Gastrocnemius medialis (tissue), 4 donors: ENCODE data around the gene GRIK4. TPM values are rescaled to one million over a fixed set of nuclear protein-coding genes. Genes with fewer than 3 reads are reported as not detected.

Source experiments
- ATAC-seq, 2 donors: fragments of 150-250 bp; one replicate each; pipeline ENCODE4 v1.9.1; 2016
- DNase-seq, 2 donors: peaks; one replicate each; pipeline ENCODE4 v3.0.0-alpha.2; 2019
- H3K27ac ChIP-seq, 4 donors: fragments of 200-600 bp; sonication (generic); 1 replicate in 1 of 4; 2 replicates in 3 of 4; pipeline ENCODE4 v1.5.1; 2016 to 2018; ENCODE audit warnings: mild to moderate bottlenecking in 2 of 4, moderate library complexity in 1 of 4
- H3K27me3 ChIP-seq, 3 donors: fragments of 200-600 bp; sonication (generic) in 2 of 3; 1 replicate in 1 of 3; 2 replicates in 2 of 3; pipeline versions ENCODE4 v1.5.1 to v1.6.0; 2016 to 2019; ENCODE audit warnings: mild to moderate bottlenecking in 1 of 3, moderate library complexity in 1 of 3
- H3K36me3 ChIP-seq, 2 donors: fragments of 200-600 bp; sonication (generic) in 1 of 2; one replicate each; pipeline ENCODE4 v1.5.1; 2017 to 2018
- H3K4me1 ChIP-seq, 2 donors: fragments of 200-600 bp; sonication (generic) in 1 of 2; one replicate each; pipeline ENCODE4 v1.5.1; 2016 to 2017; ENCODE audit warnings: mild to moderate bottlenecking in 2 of 2
- H3K4me3 ChIP-seq, 4 donors: fragments of 200-600 bp; sonication (generic) in 3 of 4; 1 replicate in 1 of 4; 2 replicates in 3 of 4; pipeline ENCODE4 v1.5.1; 2016 to 2019; ENCODE audit warnings: mild to moderate bottlenecking in 2 of 4
- H3K9me3 ChIP-seq, 3 donors: fragments of 200-600 bp; sonication (generic) in 2 of 3; 1 replicate in 1 of 3; 2 replicates in 2 of 3; pipeline ENCODE4 v1.5.1; 2016 to 2019
- CTCF ChIP-seq, 5 experiments: fragments of 450-650 bp in 3 of 5; fragments of 200-600 bp in 2 of 5; sonication (generic) in 2 of 5; IDR thresholded peaks in 4 of 5; conservative IDR thresholded peaks in 1 of 5; 1 replicate in 4 of 5; 2 replicates in 1 of 5; pipeline ENCODE4 v1.5.1; 2016 to 2019; ENCODE audit warnings: antibody characterized with exemption in 5 of 5, mild to moderate bottlenecking in 3 of 5, moderate library complexity in 3 of 5
- POLR2A ChIP-seq, 2 donors: fragments of 450-650 bp; IDR thresholded peaks; one replicate each; pipeline ENCODE4 v1.6.1; 2017; ENCODE audit warnings: antibody characterized with exemption in 2 of 2, mild to moderate bottlenecking in 2 of 2, moderate library complexity in 2 of 2
- in situ Hi-C, 4 donors: fragments of 200-750 bp; cut with MboI; loops; one replicate each; pipeline versions ENCODE4 v1.15.0 to v1.8.0; 2017; ENCODE audit warnings: low sequenced_read_pairs in 4 of 4
- intact Hi-C: fragments of 100-400 bp; cut with DNase I; formaldehyde crosslinking; loops from one replicate; pipeline ENCODE4 v1.15.1; 2023; ENCODE audit warnings: low total_unique reads
- total RNA-seq, 4 donors: library from RNA; depleted of rRNA; stranded (reverse); fragments of >200 nt; gene quantifications; one replicate each; pipeline versions ENCODE4 v1.1.0 to v1.2.3, GENCODE V29; 2016

Gene GRIK4
- total RNA-seq, 4 donors from 2014 or later: 0.42 TPM; not detected in 3

DNA sequence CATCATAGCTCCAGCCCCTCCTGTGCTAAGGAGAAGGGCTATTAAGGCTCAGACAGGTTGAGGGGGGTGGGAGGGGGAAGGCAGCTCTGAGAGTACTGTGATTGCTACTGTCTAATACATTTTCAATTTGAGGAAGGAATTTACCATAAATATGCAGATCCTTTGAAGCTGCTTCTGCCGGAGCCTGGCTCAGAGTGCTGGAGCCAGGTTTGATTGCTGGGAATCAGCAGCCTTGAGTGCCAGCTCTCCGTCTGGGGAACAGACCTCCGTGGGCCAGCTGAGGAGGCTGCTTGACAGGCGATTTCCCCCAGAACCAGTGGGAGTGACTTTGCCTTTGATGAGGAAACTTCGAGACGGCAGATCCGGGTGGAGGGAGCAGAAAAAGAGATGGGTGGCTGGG is 370.6 kb downstream of the GRIK4 start:
- H3K36me3 ChIP-seq: no peaks in the 10 kb centered on the region
- no peaks in the 10 kb centered on the region for H3K9me3 ChIP-seq
- intact Hi-C loops (no loop called here), in situ Hi-C loops (no loop called here)
- H3K4me3 ChIP-seq: no peak overlapping the region
- ATAC-seq (no peak), DNase-seq (no peak)
- peaks cover 0 to 5% (median 0%) of the 10 kb centered on the region in 3 donors for H3K27me3 ChIP-seq
- peaks cover 0 to 9% of the 10 kb centered on the region in 2 donors for H3K4me1 ChIP-seq
- H3K27ac ChIP-seq: no peak overlapping the region
- no peak for TF ChIP-seq POLR2A (IDR thresholded peaks at IDR 0.05)
- no peak for TF ChIP-seq CTCF (IDR thresholded peaks at IDR 0.05 in 4 of 5, conservative IDR thresholded peaks at IDR 0.05 in 1 of 5)

DNA sequence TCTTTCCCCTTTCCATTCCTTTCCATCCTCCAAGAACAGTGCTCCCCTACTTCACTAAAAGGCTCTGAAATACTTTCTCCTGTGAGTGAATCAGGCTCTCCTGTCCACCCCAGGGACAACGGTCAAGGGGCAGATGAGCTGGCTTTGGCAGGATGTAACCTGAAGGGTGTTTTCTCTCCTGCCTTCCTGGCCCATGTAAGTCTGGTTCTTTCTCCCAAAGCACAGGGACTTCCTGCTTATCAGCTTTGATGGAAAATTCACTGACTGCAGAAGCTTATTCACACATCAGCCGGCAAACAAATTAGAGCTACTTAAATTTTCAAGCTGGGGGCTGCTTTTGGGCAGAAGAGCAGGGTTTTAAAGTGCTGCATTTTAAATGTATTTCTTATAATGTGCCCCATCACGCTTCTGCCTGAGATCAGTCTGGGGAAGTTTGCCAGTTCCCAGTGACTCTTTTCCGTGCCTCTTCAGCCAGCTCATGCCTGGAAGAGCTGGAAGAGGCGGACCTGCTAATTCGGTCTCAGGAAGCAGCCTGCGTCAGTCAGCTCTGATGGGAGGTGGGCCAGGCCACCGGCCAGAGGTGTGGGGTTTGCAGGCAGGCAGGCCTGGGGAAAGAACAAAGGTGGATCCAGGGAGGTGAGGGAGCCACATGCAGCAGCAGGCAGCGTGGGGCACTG is 372.0 kb downstream of the GRIK4 start:
- H3K27me3 ChIP-seq: peaks cover 0 to 5% (median 0%) of the 10 kb centered on the region in 3 donors
- H3K27ac ChIP-seq: no peak overlapping the region
- TF ChIP-seq CTCF (IDR thresholded peaks at IDR 0.05 in 4 of 5, conservative IDR thresholded peaks at IDR 0.05 in 1 of 5): no peak
- TF ChIP-seq POLR2A (IDR thresholded peaks at IDR 0.05): no peak
- intact Hi-C loops (no loop called here), in situ Hi-C loops (no loop called here)
- DNase-seq: no peak
- H3K9me3 ChIP-seq: no peaks in the 10 kb centered on the region
- peaks cover 0 to 9% of the 10 kb centered on the region in 2 donors for H3K4me1 ChIP-seq
- H3K36me3 ChIP-seq: no peaks in the 10 kb centered on the region
- H3K4me3 ChIP-seq: peak overlapping the region in 1 of 4 donors; percentile 4
- no peak for ATAC-seq

GRCh38 chr11:120884154-120885020 is 372.8 kb downstream of the GRIK4 start:
- Histone ChIP-seq H3K4me1 (peaks cover 0 to 9% of the 10 kb centered on the region in 2 donors), H3K27me3 (peaks cover 0 to 5% (median 0%) of the 10 kb centered on the region in 3 donors), H3K27ac (no peak overlapping the region), H3K4me3 (no peak overlapping the region), H3K36me3 (no peaks in the 10 kb centered on the region), H3K9me3 (no peaks in the 10 kb centered on the region)
- intact Hi-C loops (no loop called here), in situ Hi-C loops (no loop called here)
- DNase-seq: no peak
- ATAC-seq: no peak
- no peak for TF ChIP-seq CTCF (IDR thresholded peaks at IDR 0.05 in 4 of 5, conservative IDR thresholded peaks at IDR 0.05 in 1 of 5)
- TF ChIP-seq POLR2A (IDR thresholded peaks at IDR 0.05): no peak

DNA sequence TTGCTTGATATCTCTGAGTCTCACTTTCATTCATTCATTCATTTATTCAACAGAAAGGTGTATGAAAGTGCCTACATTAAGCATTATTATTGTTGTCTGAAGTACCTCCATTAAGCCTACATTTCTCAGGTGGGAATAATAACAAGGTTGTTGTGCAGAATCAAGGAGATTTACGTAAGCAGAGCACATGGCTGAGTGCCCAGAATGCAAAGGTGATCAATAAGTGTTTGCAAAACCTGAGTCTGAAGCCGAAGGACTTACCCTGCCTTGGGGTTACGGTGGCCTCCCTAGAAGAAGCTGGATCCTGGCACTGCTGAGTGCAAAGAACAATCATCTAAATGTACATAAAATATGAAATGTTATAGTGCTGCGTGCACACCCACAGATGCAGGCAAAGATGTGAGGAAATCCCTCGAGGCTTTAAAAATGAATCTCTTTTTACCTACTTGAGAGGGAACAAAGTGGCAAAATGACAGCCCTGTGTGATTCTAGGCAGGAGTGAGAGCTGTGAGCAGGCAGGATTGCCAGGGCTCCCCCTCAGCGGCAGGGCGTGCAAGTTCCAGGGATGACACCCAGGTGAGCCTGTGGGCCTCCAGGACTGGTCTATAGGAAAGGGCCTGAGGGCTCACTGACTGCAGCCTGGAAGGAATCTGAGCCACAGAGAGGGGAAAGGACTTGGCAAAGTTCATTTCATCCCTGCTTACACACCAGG is 379.2 kb downstream of the GRIK4 start:
- intact Hi-C loops: no loop called here
- TF ChIP-seq CTCF (IDR thresholded peaks at IDR 0.05 in 4 of 5, conservative IDR thresholded peaks at IDR 0.05 in 1 of 5) (no peak), POLR2A (IDR thresholded peaks at IDR 0.05) (no peak)

More for the DNA sequence above, 379.2 kb downstream of the GRIK4 start:
- no peak overlapping the region for H3K27ac ChIP-seq
- in situ Hi-C loops: no loop called here
- H3K4me1 ChIP-seq: no peaks in the 10 kb centered on the region
- DNase-seq (no peak), ATAC-seq (no peak)
- no peaks in the 10 kb centered on the region for H3K9me3 ChIP-seq
- no peaks in the 10 kb centered on the region for H3K36me3 ChIP-seq
- H3K27me3 ChIP-seq: peaks cover 0 to 13% (median 0%) of the 10 kb centered on the region in 3 donors
- H3K4me3 ChIP-seq: no peak overlapping the region
